Chondrocyte (in vitro differentiated cells): ENCODE data around the gene PSKH1. TPM values are rescaled to one million over a fixed set of nuclear protein-coding genes. Genes with fewer than 3 reads are reported as not detected.
A peak's percentile ranks its signal among the peaks of the same experiment; 100 is the strongest.

Experiments
- DNase-seq: peaks from one replicate; pipeline ENCODE4 v3.0.0; 2021; ENCODE audit warnings: mixed read lengths, low spot score
- H3K27ac Mint-ChIP-seq: one replicate; pipeline ENCODE4 v1.8.0; 2021; ENCODE audit warnings: mild to moderate bottlenecking, moderate library complexity, mixed read lengths; ENCODE audit not compliant: unreplicated experiment
- H3K27me3 Mint-ChIP-seq: 2 replicates; pipeline ENCODE4 v1.8.0; 2021; ENCODE audit warnings: low read depth, mixed read lengths
- H3K36me3 Mint-ChIP-seq: 2 replicates; pipeline ENCODE4 v1.8.0; 2021; ENCODE audit warnings: low read depth, mixed read lengths
- H3K4me1 Mint-ChIP-seq: 2 replicates; pipeline ENCODE4 v1.8.0; 2021; ENCODE audit warnings: low read depth, mild to moderate bottlenecking, mixed read lengths
- H3K4me3 Mint-ChIP-seq: one replicate; pipeline ENCODE4 v1.8.0; 2021; ENCODE audit warnings: mild to moderate bottlenecking, moderate library complexity, mixed read lengths; ENCODE audit not compliant: unreplicated experiment
- H3K9me3 Mint-ChIP-seq: 2 replicates; pipeline ENCODE4 v1.8.0; 2021; ENCODE audit warnings: low read depth, mixed read lengths
- CTCF ChIP-seq: fragments of 200-600 bp; sonication (generic); IDR thresholded peaks from 2 replicates; pipeline ENCODE4 v1.5.0; 2021; ENCODE audit warnings: antibody characterized with exemption, mild to moderate bottlenecking, moderate library complexity
- total RNA-seq: library from RNA; stranded (reverse); gene quantifications from 3 replicates; pipeline ENCODE4 v1.2.1, GENCODE V29; 2021

The PSKH1 gene
- total RNA-seq, 1 donor from 2014 or later, result 35.9 TPM

- no peaks in the 10 kb centered on the region for H3K27me3 Mint-ChIP-seq
- peaks cover 70% of the 10 kb centered on the region for H3K4me1 Mint-ChIP-seq
- H3K4me3 Mint-ChIP-seq, result no peak overlapping the region
These were observed 70.7 kb downstream of the PSKH1 start for GRCh38 chr16:67963662-67964321.

DNA sequence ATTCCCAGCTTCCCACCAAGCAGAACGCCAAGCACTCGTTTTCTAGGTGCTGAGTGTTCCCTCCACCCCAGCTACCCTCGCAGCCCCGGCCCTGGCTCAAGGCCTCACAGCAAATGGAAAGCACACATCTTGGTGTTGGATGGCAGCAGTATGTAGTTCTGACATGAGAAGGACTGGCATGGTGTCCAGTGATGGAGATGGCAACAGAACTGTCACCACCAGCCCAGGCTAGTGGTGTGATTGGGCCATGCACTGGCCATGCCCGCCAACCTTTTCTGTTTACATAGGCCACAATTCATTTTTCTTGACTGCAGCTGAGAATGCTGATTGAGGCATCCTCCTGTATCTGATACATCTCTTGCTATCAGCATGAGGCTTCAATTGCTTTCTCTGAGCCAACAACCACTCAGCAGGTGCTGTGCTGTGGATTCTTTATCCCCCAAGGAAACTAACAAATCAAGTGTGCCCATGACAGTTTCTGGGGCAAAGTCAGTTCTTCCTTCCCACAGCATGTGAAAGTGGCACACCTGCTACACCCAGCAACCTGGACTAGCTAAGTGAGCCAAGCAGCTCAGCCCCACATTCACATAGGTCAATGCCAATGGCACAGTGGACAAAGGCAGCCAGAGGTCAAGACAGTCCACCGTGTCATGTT, 71.5 kb downstream of the PSKH1 start:
- DNase-seq, result no peak
- no peaks in the 10 kb centered on the region for H3K9me3 Mint-ChIP-seq
- no peak for TF ChIP-seq CTCF
- no peak overlapping the region for H3K4me3 Mint-ChIP-seq
- H3K36me3 Mint-ChIP-seq, result peaks cover 30% of the 10 kb centered on the region
- H3K4me1 Mint-ChIP-seq, result peaks cover 69% of the 10 kb centered on the region
- H3K27ac Mint-ChIP-seq, result no peak overlapping the region
- no peaks in the 10 kb centered on the region for H3K27me3 Mint-ChIP-seq

More at GRCh38 chr16:67963662-67964321, 70.7 kb downstream of the PSKH1 start:
- peak; percentile 89 for DNase-seq
- peaks cover 30% of the 10 kb centered on the region for H3K36me3 Mint-ChIP-seq
- no peaks in the 10 kb centered on the region for H3K9me3 Mint-ChIP-seq
- no peak for TF ChIP-seq CTCF
- no peak overlapping the region for H3K27ac Mint-ChIP-seq

DNA sequence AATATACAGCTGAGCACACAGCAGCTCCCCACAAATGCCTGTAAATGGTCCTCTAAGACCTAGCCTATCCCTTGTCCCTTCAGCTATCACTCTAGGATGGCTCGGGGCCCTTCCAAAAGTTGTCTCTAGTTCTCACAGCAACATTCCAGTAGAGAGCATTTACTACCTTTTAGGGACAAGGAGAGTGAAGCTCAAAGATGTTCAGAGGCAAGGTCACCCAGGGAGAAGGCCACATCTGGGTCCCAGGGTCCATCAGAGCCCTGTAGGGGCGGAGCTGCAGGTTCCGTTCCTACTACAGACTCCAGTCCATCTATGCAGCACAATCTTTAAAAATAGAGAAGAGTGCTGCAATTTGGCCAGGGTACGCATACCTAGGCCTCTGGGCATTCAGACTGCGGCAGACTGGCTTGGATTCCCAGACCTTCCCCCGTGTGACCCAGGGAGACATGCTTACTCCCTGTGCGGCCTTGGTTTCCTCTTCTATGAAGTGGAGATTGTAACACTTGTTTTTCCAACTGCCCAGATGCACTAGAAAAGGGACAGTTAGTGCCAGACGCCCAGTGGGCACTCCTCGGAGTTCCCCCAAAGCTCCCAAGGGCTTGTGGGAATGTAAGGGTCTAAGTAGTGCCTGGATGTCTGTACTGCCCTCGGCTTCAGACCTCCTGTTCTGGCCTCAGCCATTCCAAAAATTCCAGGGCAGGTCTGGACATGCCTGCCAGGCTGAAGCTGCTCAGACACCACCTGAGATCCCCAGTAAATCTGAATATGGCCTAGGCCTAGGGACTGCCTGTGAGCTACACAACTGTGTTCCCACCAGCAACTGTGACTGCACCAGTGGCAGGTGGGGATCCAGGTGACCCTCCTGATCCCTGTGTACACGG, 72.9 kb downstream of the PSKH1 start:
- DNase-seq, result no peak
- no peak for TF ChIP-seq CTCF
- peak overlapping the region; percentile 100 for H3K4me3 Mint-ChIP-seq
- no peaks in the 10 kb centered on the region for H3K27me3 Mint-ChIP-seq
- H3K36me3 Mint-ChIP-seq, result peaks cover 26% of the 10 kb centered on the region
- H3K27ac Mint-ChIP-seq, result peak overlapping the region; percentile 98
- peaks cover 56% of the 10 kb centered on the region for H3K4me1 Mint-ChIP-seq
- no peaks in the 10 kb centered on the region for H3K9me3 Mint-ChIP-seq

DNA sequence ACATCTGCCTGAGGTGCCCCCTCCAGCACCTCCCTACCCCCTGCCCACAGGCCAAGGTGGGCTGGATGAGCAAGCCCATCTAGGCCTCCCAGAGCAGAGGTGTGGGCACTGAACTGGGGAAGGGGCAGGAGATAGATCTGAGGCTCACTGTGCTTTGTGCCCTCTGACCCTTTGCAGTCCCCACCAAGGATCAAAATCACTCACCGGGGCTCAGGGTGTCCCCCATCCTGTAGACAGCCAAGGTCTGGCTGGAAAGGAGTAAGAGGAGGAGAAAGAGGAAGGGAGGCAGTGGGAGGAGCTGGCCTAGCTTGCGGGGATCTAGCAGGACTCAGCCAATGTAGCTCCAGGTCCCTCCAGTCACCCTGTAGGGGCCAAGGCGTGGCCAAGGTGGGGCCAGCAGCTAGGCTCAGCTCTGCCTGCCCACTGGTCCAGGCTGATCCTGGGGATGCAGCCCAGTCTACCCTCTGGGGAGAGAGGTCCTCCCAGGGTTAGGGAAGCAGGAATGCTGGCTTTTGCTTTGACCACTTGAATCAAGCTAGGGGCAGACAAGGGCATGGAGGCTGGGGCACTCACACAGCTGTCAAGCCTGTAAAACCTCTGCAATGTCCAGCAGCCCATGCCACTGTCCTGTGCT, 73.6 kb downstream of the PSKH1 start:
- H3K36me3 Mint-ChIP-seq, result peaks cover 20% of the 10 kb centered on the region
- no peak for TF ChIP-seq CTCF
- H3K27ac Mint-ChIP-seq, result peak overlapping the region; percentile 98
- H3K27me3 Mint-ChIP-seq, result no peaks in the 10 kb centered on the region
- H3K9me3 Mint-ChIP-seq, result no peaks in the 10 kb centered on the region
- DNase-seq, result no peak
- H3K4me1 Mint-ChIP-seq, result peaks cover 48% of the 10 kb centered on the region
- H3K4me3 Mint-ChIP-seq, result peak overlapping the region; percentile 100
